SU-DHL-6 (cell line): Measurements from ENCODE around the gene RRBP1.

Source experiments
- EZH2phosphoT487 ChIP-seq: fragments of 200-600 bp; sonication (generic), shearing (Covaris generic); conservative IDR thresholded peaks from 2 replicates; pipeline ENCODE4 v1.6.1; 2018; ENCODE audit warnings: mild to moderate bottlenecking, antibody characterized with exemption, low read length, moderate library complexity, mixed read lengths
- TF ChIP-seq, protein P1 (sequence below): fragments of 200-600 bp; sonication (generic); IDR thresholded peaks from one replicate; pipeline ENCODE4 v1.5.1; 2017; ENCODE audit warnings: antibody characterized with exemption, mild to moderate bottlenecking, low read length, moderate library complexity; ENCODE audit not compliant: insufficient read depth, poor library complexity, severe bottlenecking

DNA sequence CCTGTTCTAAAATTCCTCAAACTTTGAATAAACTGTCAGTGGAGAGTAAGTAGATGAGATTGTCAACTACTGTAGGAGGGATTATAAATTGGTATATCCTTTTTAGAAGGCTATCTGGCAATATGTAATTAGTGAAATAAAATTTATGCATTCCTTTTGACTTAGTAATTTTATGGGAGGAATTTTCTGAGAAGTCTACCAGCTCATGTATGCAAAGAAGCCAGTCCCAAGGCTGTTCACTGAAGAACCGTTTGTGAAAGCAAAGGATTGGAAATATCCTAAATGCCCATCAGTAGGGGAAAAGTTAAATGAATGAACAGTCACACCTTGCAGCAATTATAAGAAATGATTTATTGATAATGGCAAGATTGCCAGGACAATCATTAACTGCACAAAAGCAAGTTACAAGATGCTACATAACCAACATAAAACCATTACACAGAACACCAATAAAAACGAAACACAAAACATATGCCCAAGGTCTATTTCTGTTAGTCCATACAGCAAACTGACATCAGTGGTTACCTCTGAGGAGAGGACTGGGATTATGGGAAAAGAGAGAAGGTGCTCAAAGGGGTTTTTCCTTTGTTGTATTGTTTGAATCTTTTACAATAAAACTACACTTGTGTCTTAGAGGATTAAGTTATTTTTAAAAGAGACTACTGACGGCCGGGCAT is 116.7 kb downstream of the RRBP1 start:
- TF ChIP-seq, protein P1, sequence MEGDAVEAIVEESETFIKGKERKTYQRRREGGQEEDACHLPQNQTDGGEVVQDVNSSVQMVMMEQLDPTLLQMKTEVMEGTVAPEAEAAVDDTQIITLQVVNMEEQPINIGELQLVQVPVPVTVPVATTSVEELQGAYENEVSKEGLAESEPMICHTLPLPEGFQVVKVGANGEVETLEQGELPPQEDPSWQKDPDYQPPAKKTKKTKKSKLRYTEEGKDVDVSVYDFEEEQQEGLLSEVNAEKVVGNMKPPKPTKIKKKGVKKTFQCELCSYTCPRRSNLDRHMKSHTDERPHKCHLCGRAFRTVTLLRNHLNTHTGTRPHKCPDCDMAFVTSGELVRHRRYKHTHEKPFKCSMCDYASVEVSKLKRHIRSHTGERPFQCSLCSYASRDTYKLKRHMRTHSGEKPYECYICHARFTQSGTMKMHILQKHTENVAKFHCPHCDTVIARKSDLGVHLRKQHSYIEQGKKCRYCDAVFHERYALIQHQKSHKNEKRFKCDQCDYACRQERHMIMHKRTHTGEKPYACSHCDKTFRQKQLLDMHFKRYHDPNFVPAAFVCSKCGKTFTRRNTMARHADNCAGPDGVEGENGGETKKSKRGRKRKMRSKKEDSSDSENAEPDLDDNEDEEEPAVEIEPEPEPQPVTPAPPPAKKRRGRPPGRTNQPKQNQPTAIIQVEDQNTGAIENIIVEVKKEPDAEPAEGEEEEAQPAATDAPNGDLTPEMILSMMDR = no peak
- no peak for TF ChIP-seq EZH2phosphoT487
